Cerebellar nuclear complex (tissue), 1 donor: Measurements from ENCODE around the gene DCAF11.

Experiments used
- DNase-seq, 2 experiments: peaks; one replicate each; lab custom pipeline; 2025; lab: John Stamatoyannopoulos, UW

The DCAF11 gene

GRCh38 chr14:24121210-24121609 lies 6.6 kb downstream of the DCAF11 start:
- DNase-seq, result no peak

- DNase-seq, result no peak
These were observed 7.8 kb downstream of the DCAF11 start for GRCh38 chr14:24122416-24122815.

DNA sequence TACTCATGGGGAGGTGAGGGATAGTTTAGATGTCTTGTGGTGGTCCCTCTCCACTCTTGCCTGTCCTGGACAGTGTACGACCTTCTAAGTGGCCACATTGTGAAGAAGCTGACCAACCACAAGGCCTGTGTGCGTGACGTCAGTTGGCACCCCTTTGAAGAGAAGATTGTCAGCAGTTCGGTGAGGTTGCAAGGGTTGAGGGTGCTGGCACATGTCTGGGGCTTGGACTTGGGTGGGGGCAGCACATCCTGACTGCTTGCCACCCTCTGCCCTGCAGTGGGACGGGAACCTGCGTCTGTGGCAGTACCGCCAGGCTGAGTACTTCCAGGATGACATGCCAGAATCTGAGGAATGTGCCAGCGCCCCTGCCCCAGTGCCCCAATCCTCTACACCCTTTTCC lies 8.3 kb downstream of the DCAF11 start:
- no peak for DNase-seq

DNA sequence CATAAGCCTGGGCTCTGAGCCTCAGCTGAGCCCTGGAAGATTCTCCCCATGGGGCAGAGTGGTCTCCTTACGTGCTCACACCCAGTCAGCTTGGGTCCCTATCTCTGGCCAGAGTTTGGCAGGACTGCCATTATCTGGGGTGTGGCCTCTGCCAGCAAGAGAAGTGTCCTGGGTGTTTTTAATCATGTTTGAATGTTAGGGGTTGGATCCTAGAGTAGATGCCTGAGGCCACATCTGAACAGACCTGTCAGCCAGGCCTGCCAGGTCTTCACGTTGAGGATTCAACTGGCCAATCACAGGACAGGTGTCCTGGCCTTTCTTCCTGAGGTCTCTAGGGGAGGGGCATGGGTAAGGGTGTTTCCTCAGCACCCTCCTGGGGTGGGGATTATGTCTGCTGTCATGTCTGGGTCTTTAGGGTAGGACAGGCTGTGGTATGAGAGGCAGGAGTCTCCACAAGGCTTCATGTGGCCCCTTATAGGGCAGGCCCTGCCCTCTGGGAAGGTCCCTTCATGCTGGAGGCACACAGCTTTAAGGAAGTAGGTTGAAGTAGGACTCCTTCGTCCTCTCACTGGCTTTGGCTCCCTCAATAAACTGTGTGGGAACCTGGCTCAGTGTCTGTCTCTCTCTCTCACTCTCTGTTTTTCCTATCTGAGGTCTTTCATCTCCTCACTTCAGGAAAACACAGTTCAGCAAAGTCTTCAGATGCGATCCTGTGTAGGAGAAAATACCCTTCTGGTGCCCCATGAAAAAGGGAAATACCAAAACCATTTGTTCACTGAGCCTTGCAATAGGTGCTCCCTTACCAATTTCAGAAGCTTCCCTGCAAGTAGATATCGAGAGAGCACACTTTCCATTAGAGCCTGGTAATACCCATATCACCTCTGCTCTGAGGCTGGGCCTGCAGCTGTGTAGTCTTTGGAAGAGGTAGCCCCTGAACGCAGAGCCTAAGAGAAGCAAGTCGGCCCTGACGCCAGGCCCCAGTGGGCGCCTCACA lies 9.1 kb downstream of the DCAF11 start:
- DNase-seq, result no peak

DNA sequence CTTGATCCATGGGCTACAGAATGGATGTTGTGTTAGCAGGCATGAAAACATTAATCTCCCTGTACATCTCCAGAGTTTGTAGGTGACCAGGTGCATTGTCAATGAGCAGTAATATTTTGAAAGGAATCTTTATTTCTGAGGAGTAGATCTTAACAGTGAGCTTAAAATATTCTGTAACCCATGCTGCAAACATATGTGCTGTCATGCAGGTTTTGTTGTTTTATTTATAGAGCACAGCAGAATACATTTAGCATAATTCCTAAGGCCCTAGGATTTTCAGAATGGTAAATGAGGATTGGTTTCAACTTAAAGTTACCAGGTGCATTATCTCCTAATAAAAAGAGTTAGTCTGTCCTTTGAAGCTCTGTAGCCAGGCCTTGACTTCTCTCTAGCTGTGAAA lies 12.4 kb downstream of the DCAF11 start:
- DNase-seq, result no peak

- no peak for DNase-seq
These were observed 13.1 kb downstream of the DCAF11 start for GRCh38 chr14:24127673-24128072.

GRCh38 chr14:24129410-24129998 lies 14.9 kb downstream of the DCAF11 start:
- DNase-seq, result no peak

DNA sequence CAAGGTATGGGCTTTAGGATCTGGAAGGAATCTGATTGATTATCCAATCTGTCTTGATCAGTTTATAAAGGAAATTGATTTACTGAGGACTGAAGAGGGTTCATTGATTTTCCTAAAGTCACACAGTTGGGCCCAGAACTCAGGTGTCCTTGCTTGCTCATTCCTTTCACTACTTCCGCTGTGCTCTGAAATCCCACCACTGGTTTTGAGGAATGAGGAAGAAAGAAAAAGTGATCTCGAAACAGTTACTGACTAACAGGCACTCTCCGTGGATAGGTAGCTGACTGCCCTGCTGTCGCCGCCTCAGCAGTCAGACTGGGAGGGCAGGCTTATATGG lies 15.8 kb downstream of the DCAF11 start, which contains the start of gene FITM1:
Gene FITM1, plus strand, starts transcription at position 280 of the 337 bp plus-strand sequence. CDS start 905 bp downstream, outside the sequence.
- no peak for DNase-seq

GRCh38 chr14:24130717-24131548 lies 16.4 kb downstream of the DCAF11 start:
- no peak for DNase-seq

- DNase-seq, result no peak
These were observed 17.0 kb downstream of the DCAF11 start for GRCh38 chr14:24131549-24131966.

DNA sequence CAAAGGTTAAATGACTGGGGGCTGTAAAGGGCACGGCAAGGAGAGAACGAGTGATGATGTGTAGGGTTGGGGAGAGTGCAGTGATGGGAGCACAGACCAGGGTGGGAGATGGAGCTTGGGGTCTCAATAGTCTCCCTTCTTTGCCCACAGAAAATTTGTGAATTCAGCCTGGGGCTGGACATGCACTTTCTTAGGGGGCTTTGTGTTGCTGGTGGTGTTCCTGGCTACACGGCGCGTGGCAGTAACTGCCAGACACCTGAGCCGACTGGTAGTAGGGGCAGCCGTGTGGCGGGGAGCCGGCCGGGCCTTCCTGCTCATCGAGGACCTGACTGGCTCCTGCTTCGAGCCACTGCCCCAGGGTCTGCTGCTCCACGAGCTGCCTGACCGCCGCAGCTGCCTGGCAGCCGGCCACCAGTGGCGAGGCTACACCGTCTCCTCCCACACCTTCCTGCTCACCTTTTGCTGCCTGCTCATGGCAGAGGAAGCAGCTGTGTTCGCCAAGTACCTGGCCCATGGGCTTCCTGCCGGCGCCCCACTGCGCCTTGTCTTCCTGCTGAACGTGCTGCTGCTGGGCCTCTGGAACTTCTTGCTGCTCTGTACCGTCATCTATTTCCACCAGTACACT lies 17.6 kb downstream of the DCAF11 start:
- no peak for DNase-seq

GRCh38 chr14:24132976-24133375 lies 18.4 kb downstream of the DCAF11 start:
- no peak for DNase-seq

DNA sequence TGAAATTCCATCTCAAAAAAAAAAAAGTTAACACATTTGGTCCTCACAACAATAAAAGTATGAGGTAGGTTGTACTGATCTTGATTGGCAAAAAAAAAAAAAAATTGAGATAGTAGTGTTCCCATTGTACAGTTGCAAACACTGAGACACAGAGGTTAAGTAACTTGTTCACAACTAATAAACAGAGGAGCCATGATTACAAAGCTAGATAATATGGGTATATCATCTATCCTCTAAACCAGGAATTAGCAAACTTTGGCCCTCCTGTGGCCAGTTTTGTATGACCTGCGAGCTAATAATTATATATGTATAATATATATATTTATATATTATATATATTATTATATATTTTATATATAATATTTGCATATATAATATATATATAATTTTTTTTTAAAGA lies 19.2 kb downstream of the DCAF11 start:
- no peak for DNase-seq

- DNase-seq, result no peak
These were observed 20.9 kb downstream of the DCAF11 start for GRCh38 chr14:24135584-24135833.

DNA sequence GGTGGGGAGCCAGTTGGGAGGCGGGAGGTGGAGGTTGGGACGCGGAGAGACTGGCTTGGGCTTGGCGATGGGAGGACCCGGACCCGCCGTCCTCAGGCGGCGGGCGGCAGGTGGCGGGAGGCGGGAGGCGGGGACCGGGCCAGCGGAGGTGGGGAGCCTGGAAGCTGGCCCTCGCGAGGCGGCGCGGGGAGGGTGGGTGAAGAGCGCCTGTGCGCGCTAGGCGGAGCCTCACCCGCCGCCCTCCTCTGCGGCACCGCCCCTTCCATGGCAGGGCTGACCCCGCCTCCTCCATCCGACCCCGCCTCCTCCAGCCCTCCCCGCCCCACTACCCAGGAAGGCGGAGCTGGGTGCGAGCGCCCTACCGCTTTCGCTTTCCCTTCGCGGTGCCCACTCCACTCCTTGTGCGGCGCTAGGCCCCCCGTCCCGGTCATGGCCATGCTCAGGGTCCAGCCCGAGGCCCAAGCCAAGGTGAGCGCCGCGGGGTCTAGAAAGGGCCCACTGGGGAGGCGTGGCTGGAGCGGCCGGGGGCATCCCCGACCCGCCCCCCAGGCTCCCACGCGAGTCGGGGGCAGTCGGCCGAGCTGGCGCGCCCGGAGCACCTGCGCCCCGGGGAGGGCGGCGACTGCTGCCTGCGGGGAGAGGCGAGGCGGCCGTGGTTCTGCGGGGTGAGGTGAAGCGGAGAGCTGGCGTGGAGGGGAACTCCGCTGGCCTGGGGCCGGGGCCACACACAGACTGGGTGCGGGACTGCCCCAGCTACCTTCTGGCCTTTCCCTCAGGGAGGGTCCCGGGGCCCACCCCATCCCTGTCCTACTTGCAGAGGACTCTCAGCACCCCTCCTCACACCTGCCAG lies 21.5 kb downstream of the DCAF11 start, which contains the start of gene PSME1:
Gene PSME1, plus strand, starts transcription at position 361 of the 850 bp plus-strand sequence. Its CDS starts 69 bp downstream, at position 430.
- peak; percentile 74 to 79 for DNase-seq

GRCh38 chr14:24136684-24137528 lies 22.3 kb downstream of the DCAF11 start:
- no peak for DNase-seq

GRCh38 chr14:24137529-24138395 lies 23.2 kb downstream of the DCAF11 start:
- no peak for DNase-seq

DNA sequence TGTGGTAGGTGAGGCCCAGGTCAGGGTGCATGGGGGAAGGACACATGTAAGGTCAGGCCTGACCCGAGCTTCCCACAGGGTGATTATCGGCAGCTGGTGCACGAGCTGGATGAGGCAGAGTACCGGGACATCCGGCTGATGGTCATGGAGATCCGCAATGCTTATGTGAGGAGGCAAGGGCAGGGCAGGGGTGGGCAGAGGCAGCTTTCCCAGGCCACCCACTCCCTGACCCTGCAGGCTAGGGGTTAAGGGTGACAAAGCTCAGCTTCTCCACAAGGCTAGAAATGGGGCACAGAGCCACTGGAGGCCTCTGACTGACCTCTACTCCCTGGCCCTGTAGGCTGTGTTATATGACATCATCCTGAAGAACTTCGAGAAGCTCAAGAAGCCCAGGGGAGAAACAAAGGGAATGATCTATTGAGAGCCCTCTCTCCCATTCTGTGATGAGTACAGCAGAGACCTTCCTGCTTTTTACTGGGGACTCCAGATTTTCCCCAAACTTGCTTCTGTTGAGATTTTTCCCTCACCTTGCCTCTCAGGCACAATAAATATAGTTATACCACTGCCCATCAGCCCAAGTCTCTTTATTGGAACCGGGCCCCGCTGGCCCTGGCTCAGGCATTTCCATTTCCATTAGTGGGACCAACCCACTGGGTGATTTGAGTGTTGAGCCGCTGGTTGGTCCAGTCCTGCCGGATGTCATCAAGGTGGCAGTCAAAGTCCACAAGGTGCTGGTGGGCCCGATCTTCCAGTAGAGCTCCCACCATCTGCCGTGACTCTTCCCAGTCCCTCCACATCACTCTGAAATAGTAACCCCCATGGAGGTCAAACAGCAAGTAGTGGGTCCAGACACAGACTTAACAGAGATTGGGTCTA lies 24.1 kb downstream of the DCAF11 start:
- no peak for DNase-seq
